Measurements from ENCODE around the gene PCSK5.

PCSK5 gene

GRCh38 chr9:76373784-76374474 lies 483.5 kb downstream of the PCSK5 start:
- Histone ChIP-seq H3K27me3 (ENCODE audit: control insufficient read depth in 1 of 2, insufficient read depth in 2 of 2, low read length in 2 of 2) (no peaks in the 10 kb centered on the region), H3K4me3 (ENCODE audit: low read length in 2 of 2) (no peak overlapping the region), H3K9ac (ENCODE audit: low read length in 2 of 2) (no peak overlapping the region), H3K4me1 (ENCODE audit: control insufficient read depth, insufficient read depth, low read length) (peaks cover 15% of the 10 kb centered on the region), H3K36me3 (ENCODE audit: control insufficient read depth in 2 of 2, insufficient read depth in 2 of 2, low read length in 2 of 2) (no peaks in the 10 kb centered on the region), H3K9me3 (ENCODE audit: control insufficient read depth in 2 of 2, low read length in 2 of 2) (no peaks in the 10 kb centered on the region), H3K27ac (ENCODE audit: low read length) (no peak overlapping the region)

DNA sequence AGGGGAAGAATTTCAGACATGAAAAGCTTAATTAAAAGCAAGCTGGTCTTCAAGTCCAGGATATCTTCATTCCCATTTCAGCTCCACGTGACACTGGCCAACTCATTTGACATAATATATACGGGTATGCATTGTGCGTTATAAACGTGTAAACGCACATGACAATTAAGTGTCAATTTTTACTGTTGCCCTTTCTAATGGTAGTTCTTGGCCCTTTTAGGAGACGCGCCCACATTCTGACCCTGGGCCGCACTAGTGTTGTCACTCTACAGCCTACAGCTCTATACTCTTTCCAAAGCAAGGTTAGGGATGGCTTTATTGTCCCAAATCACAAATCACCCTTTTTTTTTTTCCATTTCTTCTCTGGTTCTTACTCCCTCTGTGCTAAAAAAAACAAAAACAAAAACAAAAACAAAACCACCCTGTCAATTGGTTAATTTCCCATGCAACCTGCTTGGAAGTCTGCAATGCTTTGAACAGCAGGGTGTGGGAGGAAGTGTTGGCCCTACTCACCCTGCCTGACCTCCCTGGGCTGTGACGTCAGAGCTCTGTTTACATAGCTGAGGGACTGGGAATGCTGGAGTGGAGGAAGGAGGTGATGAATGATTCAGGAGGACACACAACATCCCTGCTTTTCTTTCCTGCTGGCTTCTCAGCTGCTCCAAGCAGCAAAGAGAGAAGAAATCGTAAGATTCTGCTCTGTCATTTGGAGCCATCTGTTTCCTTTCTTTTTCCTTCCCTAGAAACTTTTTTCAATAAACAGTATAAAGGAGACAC lies 484.5 kb downstream of the PCSK5 start:
- Histone ChIP-seq H3K4me1 (ENCODE audit: control insufficient read depth, insufficient read depth, low read length) (peaks cover 13% of the 10 kb centered on the region), H3K9ac (ENCODE audit: low read length in 2 of 2) (no peak overlapping the region), H3K27me3 (ENCODE audit: control insufficient read depth in 1 of 2, insufficient read depth in 2 of 2, low read length in 2 of 2) (no peaks in the 10 kb centered on the region), H3K36me3 (ENCODE audit: control insufficient read depth in 2 of 2, insufficient read depth in 2 of 2, low read length in 2 of 2) (no peaks in the 10 kb centered on the region), H3K27ac (ENCODE audit: low read length) (peak overlapping the region; percentile 37), H3K9me3 (ENCODE audit: control insufficient read depth in 2 of 2, low read length in 2 of 2) (no peaks in the 10 kb centered on the region), H3K4me3 (ENCODE audit: low read length in 2 of 2) (no peak overlapping the region)

- no peaks in the 10 kb centered on the region for H3K36me3 ChIP-seq (ENCODE audit: control insufficient read depth in 2 of 2, insufficient read depth in 2 of 2, low read length in 2 of 2)
- H3K9me3 ChIP-seq (ENCODE audit: control insufficient read depth in 2 of 2, low read length in 2 of 2): no peaks in the 10 kb centered on the region
- H3K27me3 ChIP-seq (ENCODE audit: control insufficient read depth in 1 of 2, insufficient read depth in 2 of 2, low read length in 2 of 2): no peaks in the 10 kb centered on the region
- no peak overlapping the region for H3K27ac ChIP-seq (ENCODE audit: low read length)
- H3K4me1 ChIP-seq (ENCODE audit: control insufficient read depth, insufficient read depth, low read length): peaks cover 13% of the 10 kb centered on the region
- H3K4me3 ChIP-seq (ENCODE audit: low read length in 2 of 2): no peak overlapping the region
- H3K9ac ChIP-seq (ENCODE audit: low read length in 2 of 2): no peak overlapping the region
Observed at GRCh38 chr9:76377791-76378190, 487.3 kb downstream of the PCSK5 start.

DNA sequence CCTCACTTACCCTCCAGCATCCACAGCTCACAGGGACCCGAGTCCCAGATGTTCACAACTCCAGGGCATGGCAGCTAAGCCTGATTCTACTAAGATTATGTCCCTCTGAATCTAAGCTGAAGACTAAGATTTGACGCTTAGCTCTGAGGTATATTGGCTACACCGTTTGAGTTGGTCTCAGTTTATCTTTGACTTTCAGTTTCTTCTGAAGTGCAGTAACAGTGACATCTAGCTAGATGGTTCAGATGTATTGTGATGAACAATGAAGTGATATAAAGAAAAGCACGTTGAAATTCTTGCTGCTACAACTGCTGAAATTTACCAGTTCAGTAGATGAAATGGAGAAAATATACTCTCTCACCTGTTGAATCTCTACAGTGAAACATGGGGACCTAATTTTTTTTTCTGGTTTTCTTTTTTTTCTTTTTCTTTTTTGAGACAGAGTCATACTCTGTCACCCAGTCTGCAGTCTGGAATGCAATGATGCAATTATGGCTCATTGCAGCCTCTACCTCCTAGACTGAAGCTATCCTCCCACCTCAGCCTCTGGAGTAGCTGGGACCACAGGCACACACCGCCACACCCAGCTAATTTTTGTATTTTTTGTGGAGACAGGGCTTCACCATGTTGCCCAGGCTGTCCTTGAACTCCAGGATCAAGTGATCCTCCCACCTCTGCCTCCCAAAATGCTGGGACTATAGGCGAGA lies 488.0 kb downstream of the PCSK5 start:
- no peak overlapping the region for H3K9ac ChIP-seq (ENCODE audit: low read length in 2 of 2)
- no peak overlapping the region for H3K4me3 ChIP-seq (ENCODE audit: low read length in 2 of 2)
- H3K36me3 ChIP-seq (ENCODE audit: control insufficient read depth in 2 of 2, insufficient read depth in 2 of 2, low read length in 2 of 2): no peaks in the 10 kb centered on the region
- H3K4me1 ChIP-seq (ENCODE audit: control insufficient read depth, insufficient read depth, low read length): peaks cover 10% of the 10 kb centered on the region
- no peak overlapping the region for H3K27ac ChIP-seq (ENCODE audit: low read length)
- no peaks in the 10 kb centered on the region for H3K9me3 ChIP-seq (ENCODE audit: control insufficient read depth in 2 of 2, low read length in 2 of 2)
- no peaks in the 10 kb centered on the region for H3K27me3 ChIP-seq (ENCODE audit: control insufficient read depth in 1 of 2, insufficient read depth in 2 of 2, low read length in 2 of 2)

- Histone ChIP-seq H3K27ac (ENCODE audit: low read length) (no peak overlapping the region), H3K36me3 (ENCODE audit: control insufficient read depth in 2 of 2, insufficient read depth in 2 of 2, low read length in 2 of 2) (peaks cover 0 to 6% of the 10 kb centered on the region in 2 donors), H3K9ac (ENCODE audit: low read length in 2 of 2) (no peak overlapping the region), H3K27me3 (ENCODE audit: control insufficient read depth in 1 of 2, insufficient read depth in 2 of 2, low read length in 2 of 2) (no peaks in the 10 kb centered on the region), H3K4me3 (ENCODE audit: low read length in 2 of 2) (no peak overlapping the region), H3K9me3 (ENCODE audit: control insufficient read depth in 2 of 2, low read length in 2 of 2) (no peaks in the 10 kb centered on the region), H3K4me1 (ENCODE audit: control insufficient read depth, insufficient read depth, low read length) (peaks cover 8% of the 10 kb centered on the region)
Observed at GRCh38 chr9:76379494-76379893, 489.0 kb downstream of the PCSK5 start.

GRCh38 chr9:76390656-76391055 lies 500.2 kb downstream of the PCSK5 start:
- H3K27ac ChIP-seq (ENCODE audit: low read length): no peak overlapping the region
- peaks cover 7 to 22% of the 10 kb centered on the region in 2 donors for H3K36me3 ChIP-seq (ENCODE audit: control insufficient read depth in 2 of 2, insufficient read depth in 2 of 2, low read length in 2 of 2)
- H3K4me3 ChIP-seq (ENCODE audit: low read length in 2 of 2): no peak overlapping the region
- H3K27me3 ChIP-seq (ENCODE audit: control insufficient read depth in 1 of 2, insufficient read depth in 2 of 2, low read length in 2 of 2): no peaks in the 10 kb centered on the region
- no peak overlapping the region for H3K9ac ChIP-seq (ENCODE audit: low read length in 2 of 2)
- peaks cover 0 to 3% of the 10 kb centered on the region in 2 donors for H3K9me3 ChIP-seq (ENCODE audit: control insufficient read depth in 2 of 2, low read length in 2 of 2)
- H3K4me1 ChIP-seq (ENCODE audit: control insufficient read depth, insufficient read depth, low read length): peaks cover 7% of the 10 kb centered on the region

GRCh38 chr9:76394195-76394959 lies 503.9 kb downstream of the PCSK5 start, which contains the start of gene RFK:
TSS of gene RFK (minus strand) at chr9:76394426. CDS start at chr9:76394171, 255 bp downstream.
- Histone ChIP-seq H3K27me3 (ENCODE audit: control insufficient read depth in 1 of 2, insufficient read depth in 2 of 2, low read length in 2 of 2) (no peaks in the 10 kb centered on the region), H3K4me3 (ENCODE audit: low read length in 2 of 2) (peak within 1 kb of the TSS; percentile 85 to 93), H3K9me3 (ENCODE audit: control insufficient read depth in 2 of 2, low read length in 2 of 2) (peaks cover 0 to 3% of the 10 kb centered on the region in 2 donors), H3K36me3 (ENCODE audit: control insufficient read depth in 2 of 2, insufficient read depth in 2 of 2, low read length in 2 of 2) (peaks cover 2 to 5% of the 10 kb centered on the region in 2 donors), H3K27ac (ENCODE audit: low read length) (peak within 1 kb of the TSS; percentile 97), H3K9ac (ENCODE audit: low read length in 2 of 2) (peak within 1 kb of the TSS; percentile 88 to 97), H3K4me1 (ENCODE audit: control insufficient read depth, insufficient read depth, low read length) (peaks cover 7% of the 10 kb centered on the region)

- Histone ChIP-seq H3K4me3 (ENCODE audit: low read length in 2 of 2) (peak overlapping the region; percentile 85 to 93), H3K27me3 (ENCODE audit: control insufficient read depth in 1 of 2, insufficient read depth in 2 of 2, low read length in 2 of 2) (no peaks in the 10 kb centered on the region), H3K9me3 (ENCODE audit: control insufficient read depth in 2 of 2, low read length in 2 of 2) (peaks cover 0 to 3% of the 10 kb centered on the region in 2 donors), H3K36me3 (ENCODE audit: control insufficient read depth in 2 of 2, insufficient read depth in 2 of 2, low read length in 2 of 2) (peaks cover 2 to 5% of the 10 kb centered on the region in 2 donors), H3K27ac (ENCODE audit: low read length) (peak overlapping the region; percentile 97), H3K4me1 (ENCODE audit: control insufficient read depth, insufficient read depth, low read length) (peaks cover 7% of the 10 kb centered on the region), H3K9ac (ENCODE audit: low read length in 2 of 2) (peak overlapping the region; percentile 88 to 97)
Observed at GRCh38 chr9:76394960-76395252, 504.4 kb downstream of the PCSK5 start.

DNA sequence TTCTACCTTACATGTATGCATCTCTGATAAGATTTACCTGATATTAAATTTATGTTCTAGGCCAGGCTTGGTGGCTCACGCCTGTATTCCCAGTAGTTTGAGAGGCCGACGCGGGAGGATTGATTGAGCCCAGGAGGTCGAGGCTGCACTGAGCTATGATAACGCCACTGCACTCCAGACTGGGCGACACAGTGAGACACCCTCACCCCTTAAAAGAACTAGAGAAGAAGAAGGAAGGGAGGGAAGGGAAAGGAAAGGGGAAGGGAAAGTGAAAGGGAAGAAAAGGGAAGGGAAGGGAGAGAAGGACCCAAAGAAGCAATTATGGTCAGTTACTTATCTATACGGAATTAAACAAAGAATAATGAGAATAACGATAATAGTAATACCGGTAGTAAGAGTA lies 504.9 kb downstream of the PCSK5 start:
- Histone ChIP-seq H3K9me3 (ENCODE audit: control insufficient read depth in 2 of 2, low read length in 2 of 2) (peaks cover 0 to 3% of the 10 kb centered on the region in 2 donors), H3K36me3 (ENCODE audit: control insufficient read depth in 2 of 2, insufficient read depth in 2 of 2, low read length in 2 of 2) (peaks cover 2 to 5% of the 10 kb centered on the region in 2 donors), H3K4me1 (ENCODE audit: control insufficient read depth, insufficient read depth, low read length) (peaks cover 7% of the 10 kb centered on the region), H3K27ac (ENCODE audit: low read length) (peak overlapping the region; percentile 97), H3K27me3 (ENCODE audit: control insufficient read depth in 1 of 2, insufficient read depth in 2 of 2, low read length in 2 of 2) (no peaks in the 10 kb centered on the region), H3K4me3 (ENCODE audit: low read length in 2 of 2) (peak overlapping the region in 1 of 2 donors; percentile 93), H3K9ac (ENCODE audit: low read length in 2 of 2) (peak overlapping the region in 1 of 2 donors; percentile 97)

DNA sequence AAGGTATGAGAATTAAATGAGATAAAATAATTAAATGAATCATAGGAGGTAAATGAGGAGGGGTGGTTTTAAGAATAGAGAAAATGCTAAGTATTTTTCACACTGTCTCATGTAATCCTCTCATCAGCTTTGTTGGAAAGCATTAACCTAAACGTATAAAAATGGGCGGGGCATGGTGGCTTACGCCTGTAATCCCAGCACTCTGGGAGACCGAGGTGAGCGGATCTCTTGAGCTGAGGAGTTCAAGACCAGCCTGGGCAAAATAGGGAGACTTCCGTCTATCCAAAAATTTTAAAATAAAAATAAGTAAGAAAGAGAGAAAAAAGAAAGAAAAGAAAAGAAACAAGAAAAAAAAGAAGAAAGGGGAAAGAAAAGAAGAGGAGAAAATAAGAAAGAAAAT lies 505.7 kb downstream of the PCSK5 start:
- no peak overlapping the region for H3K4me3 ChIP-seq (ENCODE audit: low read length in 2 of 2)
- H3K9me3 ChIP-seq (ENCODE audit: control insufficient read depth in 2 of 2, low read length in 2 of 2): peaks cover 0 to 3% of the 10 kb centered on the region in 2 donors
- H3K27me3 ChIP-seq (ENCODE audit: control insufficient read depth in 1 of 2, insufficient read depth in 2 of 2, low read length in 2 of 2): no peaks in the 10 kb centered on the region
- no peak overlapping the region for H3K9ac ChIP-seq (ENCODE audit: low read length in 2 of 2)
- peaks cover 2% of the 10 kb centered on the region in 2 donors for H3K36me3 ChIP-seq (ENCODE audit: control insufficient read depth in 2 of 2, insufficient read depth in 2 of 2, low read length in 2 of 2)
- H3K4me1 ChIP-seq (ENCODE audit: control insufficient read depth, insufficient read depth, low read length): peaks cover 7% of the 10 kb centered on the region
- H3K27ac ChIP-seq (ENCODE audit: low read length): no peak overlapping the region
